Lower leg skin (tissue), 3 donors: ENCODE measurements around the gene IHH.

Experiments
- POLR2A ChIP-seq, 2 donors: fragments of 450-650 bp; IDR thresholded peaks; one replicate each; pipeline ENCODE4 v1.6.1; 2016 to 2017; ENCODE audit warnings: antibody characterized with exemption in 2 of 2, mild to moderate bottlenecking in 1 of 2, moderate library complexity in 1 of 2
- TF ChIP-seq, protein P1 (sequence below), 3 donors: fragments of 450-650 bp; IDR thresholded peaks; one replicate each; pipeline ENCODE4 v1.5.1; 2016; ENCODE audit warnings: antibody characterized with exemption in 3 of 3, mild to moderate bottlenecking in 3 of 3, moderate library complexity in 2 of 3

DNA sequence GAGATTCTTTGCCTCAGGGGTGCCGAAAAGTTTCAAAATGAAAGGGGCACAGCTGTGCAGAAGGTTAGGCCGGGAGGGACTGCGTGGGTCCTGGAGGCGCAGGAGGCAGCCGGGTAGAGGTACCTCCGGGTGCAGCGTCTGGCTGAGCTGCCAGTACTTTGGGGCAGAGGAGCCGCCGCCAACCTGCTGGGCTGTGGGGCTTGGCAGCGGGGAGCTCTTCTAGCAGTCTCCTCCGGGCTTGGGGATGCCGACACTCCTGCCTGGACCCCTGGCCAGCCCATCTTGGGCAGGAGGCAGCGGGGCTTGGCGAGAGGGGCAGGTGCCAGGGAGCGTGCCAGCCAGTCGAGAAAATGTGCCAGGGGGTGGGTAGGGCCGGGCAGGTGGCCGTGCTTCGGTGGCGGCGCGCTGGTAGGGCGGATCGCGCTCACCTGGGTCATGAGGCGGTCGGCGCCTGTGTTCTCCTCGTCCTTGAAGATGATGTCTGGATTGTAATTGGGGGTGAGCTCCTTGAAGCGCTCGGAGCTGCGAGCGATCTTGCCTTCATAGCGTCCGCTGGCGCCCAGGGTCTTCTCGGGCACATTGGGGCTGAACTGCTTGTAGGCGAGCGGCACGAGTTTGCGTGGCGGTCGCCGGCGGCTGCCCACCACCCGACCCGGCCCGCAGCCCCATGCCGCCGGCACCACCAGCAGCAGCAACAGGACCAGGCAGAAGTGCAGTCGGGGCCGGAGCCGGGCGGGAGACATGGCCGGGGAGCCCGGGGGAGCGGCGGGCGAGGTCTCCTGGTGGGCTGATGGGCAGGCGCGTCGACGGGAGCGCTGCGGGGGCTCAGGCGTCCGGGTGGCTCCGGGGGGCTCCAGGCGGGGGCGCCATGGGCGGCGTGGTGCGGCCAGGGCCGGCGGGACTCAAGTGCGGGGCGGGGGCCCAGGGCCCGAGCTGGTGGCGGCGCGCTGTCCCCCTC lies 717 bp downstream of the IHH start:
- TF ChIP-seq, protein P1, sequence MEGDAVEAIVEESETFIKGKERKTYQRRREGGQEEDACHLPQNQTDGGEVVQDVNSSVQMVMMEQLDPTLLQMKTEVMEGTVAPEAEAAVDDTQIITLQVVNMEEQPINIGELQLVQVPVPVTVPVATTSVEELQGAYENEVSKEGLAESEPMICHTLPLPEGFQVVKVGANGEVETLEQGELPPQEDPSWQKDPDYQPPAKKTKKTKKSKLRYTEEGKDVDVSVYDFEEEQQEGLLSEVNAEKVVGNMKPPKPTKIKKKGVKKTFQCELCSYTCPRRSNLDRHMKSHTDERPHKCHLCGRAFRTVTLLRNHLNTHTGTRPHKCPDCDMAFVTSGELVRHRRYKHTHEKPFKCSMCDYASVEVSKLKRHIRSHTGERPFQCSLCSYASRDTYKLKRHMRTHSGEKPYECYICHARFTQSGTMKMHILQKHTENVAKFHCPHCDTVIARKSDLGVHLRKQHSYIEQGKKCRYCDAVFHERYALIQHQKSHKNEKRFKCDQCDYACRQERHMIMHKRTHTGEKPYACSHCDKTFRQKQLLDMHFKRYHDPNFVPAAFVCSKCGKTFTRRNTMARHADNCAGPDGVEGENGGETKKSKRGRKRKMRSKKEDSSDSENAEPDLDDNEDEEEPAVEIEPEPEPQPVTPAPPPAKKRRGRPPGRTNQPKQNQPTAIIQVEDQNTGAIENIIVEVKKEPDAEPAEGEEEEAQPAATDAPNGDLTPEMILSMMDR (IDR thresholded peaks at IDR 0.05), result no peak
- TF ChIP-seq POLR2A (IDR thresholded peaks at IDR 0.05), result no peak
